HepG2 (cell line): ENCODE measurements around the gene MTA1. TPM values are rescaled to one million over a fixed set of nuclear protein-coding genes. Genes with fewer than 3 reads are reported as not detected.

Experiments used
- AKNA ChIP-seq: sonication (generic); formaldehyde crosslinking; IDR thresholded peaks from 2 replicates; pipeline ENCODE4 v1.4.0; 2020; ENCODE audit warnings: missing genetic modification reagents, borderline replicate concordance
- CEBPB ChIP-seq: IDR thresholded peaks from 2 replicates; pipeline ENCODE4 v1.6.1; 2011; ENCODE audit warnings: low read depth, low read length, improper control_type of control experiment, borderline replicate concordance
- GTF2F1 ChIP-seq: fragments of 150-350 bp; IDR thresholded peaks from 2 replicates; pipeline ENCODE4 v1.6.1; 2014; ENCODE audit warnings: low read length
- GTF3A ChIP-seq: sonication (generic); formaldehyde crosslinking; conservative IDR thresholded peaks from 2 replicates; pipeline ENCODE4 v1.4.0; 2020; ENCODE audit warnings: mild to moderate bottlenecking, missing genetic modification reagents
- ISL2 ChIP-seq: sonication (generic); formaldehyde crosslinking; IDR thresholded peaks from 2 replicates; pipeline ENCODE4 v1.5.0; 2020; ENCODE audit warnings: missing genetic modification reagents
- MAF1 ChIP-seq: sonication (generic); formaldehyde crosslinking; IDR thresholded peaks from 2 replicates; pipeline ENCODE4 v1.5.0; 2020; ENCODE audit warnings: missing genetic modification reagents, borderline replicate concordance
- MTA1 ChIP-seq: sonication (generic); formaldehyde crosslinking; IDR thresholded peaks from 2 replicates; pipeline ENCODE4 v1.4.0; 2020; ENCODE audit warnings: missing genetic modification reagents, mild to moderate bottlenecking, borderline replicate concordance
- NFKB2 ChIP-seq: sonication (generic); formaldehyde crosslinking; IDR thresholded peaks from 2 replicates; pipeline ENCODE4 v1.4.0; 2020; ENCODE audit warnings: missing genetic modification reagents, borderline replicate concordance
- POLR2AphosphoS2 ChIP-seq: IDR thresholded peaks from 2 replicates; pipeline ENCODE4 v1.6.1; 2011; ENCODE audit warnings: low read depth, low read length, improper control_type of control experiment
- SALL1 ChIP-seq: sonication (generic); formaldehyde crosslinking; IDR thresholded peaks from 2 replicates; pipeline ENCODE4 v1.8.0; 2022; ENCODE audit warnings: mild to moderate bottlenecking, missing genetic modification reagents
- TAF15 ChIP-seq: fragments of 200-400 bp; formaldehyde crosslinking; IDR thresholded peaks from one replicate; pipeline ENCODE4 v1.6.1; 2018; ENCODE audit warnings: mild to moderate bottlenecking, low read depth, low read length; ENCODE audit not compliant: poor library complexity, severe bottlenecking
- TBX3 ChIP-seq: fragments of 450-650 bp; IDR thresholded peaks from 2 replicates; pipeline ENCODE4 v1.6.1; 2017; ENCODE audit warnings: antibody characterized with exemption, mild to moderate bottlenecking, inconsistent platforms, borderline replicate concordance
- TSC22D2 ChIP-seq: sonication (generic); formaldehyde crosslinking; IDR thresholded peaks from 2 replicates; pipeline ENCODE4 v1.5.1; 2020; ENCODE audit warnings: missing genetic modification reagents, mild to moderate bottlenecking, borderline replicate concordance
- U2AF2 ChIP-seq: fragments of 200-400 bp; formaldehyde crosslinking; IDR thresholded peaks from 2 replicates; pipeline ENCODE4 v1.6.1; 2017; ENCODE audit warnings: low read depth, mild to moderate bottlenecking, low read length
- UBTF ChIP-seq: sonication (generic); formaldehyde crosslinking; IDR thresholded peaks from 2 replicates; pipeline ENCODE4 v1.4.0; 2020; ENCODE audit warnings: mild to moderate bottlenecking, missing genetic modification reagents
- ZKSCAN1 ChIP-seq: fragments of 150-350 bp; IDR thresholded peaks from 2 replicates; pipeline ENCODE4 v1.6.1; 2014; ENCODE audit warnings: low read length
- ZNF224 ChIP-seq: sonication (generic); formaldehyde crosslinking; IDR thresholded peaks from 2 replicates; pipeline ENCODE4 v1.5.0; 2020; ENCODE audit warnings: mild to moderate bottlenecking, missing genetic modification reagents
- ZNF280D ChIP-seq: sonication (generic); formaldehyde crosslinking; IDR thresholded peaks from 2 replicates; pipeline ENCODE4 v1.5.1; 2020; ENCODE audit warnings: mild to moderate bottlenecking, missing genetic modification reagents
- polyA plus RNA-seq, 8 experiments: library from polyadenylated mRNA; depleted of rRNA in 3 of 8; stranded (reverse) in 7 of 8; unstranded in 1 of 8; fragments of >200 nt; fragmentation: Illumina TruSeq in 4 of 8; extraction: Trizol in 4 of 8; gene quantifications; 2 replicates each; pipeline versions ENCODE4 v1.2.1 to v1.2.3, GENCODE V29; 2011 to 2016; ENCODE audit warnings: low read depth in 4 of 8, missing spikeins in 1 of 8, mixed read lengths in 1 of 8; ENCODE audit not compliant: insufficient read depth in 1 of 8
- total RNA-seq, 5 experiments: library from RNA; depleted of rRNA; stranded (reverse); fragments of >200 nt; fragmentation: Illumina TruSeq; extraction: Trizol; gene quantifications; 2 replicates each; pipeline ENCODE4 v1.2.3, GENCODE V29; 2016; ENCODE audit warnings: low read depth in 1 of 5

The MTA1 gene
- total and polyA plus RNA-seq, 2 of the 13 experiments (the other 11 are each of a cell fraction or from before 2014, with no cell fraction given) = 35.2 to 85.8 TPM

GRCh38 chr14:105419195-105420091, at the start of gene MTA1 (continued):
- TF ChIP-seq ZNF280D (CRISPR knock-in tag) = 0 out of 2 replicates have a peak, but pooled peaks have one; percentile 34
- peak; percentile 57; the same call in 1 of the 2 replicates for TF ChIP-seq TSC22D2 (CRISPR knock-in tag)
- peak; percentile 70 for TF ChIP-seq SALL1 (CRISPR knock-in tag)
- TF ChIP-seq GTF3A = 0 out of 2 replicates have a peak, but pooled peaks have one; percentile 66
- TF ChIP-seq MTA1 (CRISPR knock-in tag) = peak; percentile 83; the same call in 1 of the 2 replicates
- no peak for TF ChIP-seq AKNA (CRISPR knock-in tag)
- no peak; the same call in 1 of the 2 replicates for TF ChIP-seq NFKB2 (CRISPR knock-in tag)
- TF ChIP-seq GTF2F1 = no peak
- no peak for TF ChIP-seq ZNF224 (CRISPR knock-in tag)
- TF ChIP-seq CEBPB = no peak
- no peak for TF ChIP-seq U2AF2
- no peak for TF ChIP-seq TBX3
- no peak for TF ChIP-seq ISL2 (CRISPR knock-in tag)
- TF ChIP-seq MAF1 (CRISPR knock-in tag) = no peak
- no peak for TF ChIP-seq ZKSCAN1
- peak; percentile 70 for TF ChIP-seq UBTF
- TF ChIP-seq POLR2AphosphoS2 = no peak
- TF ChIP-seq TAF15 = no peak
